Coronary artery (tissue), 2 donors: Measurements from ENCODE around the gene TEAD1.

Experiments used
- DNase-seq: peaks from one replicate; pipeline ENCODE4 v3.0.0-alpha.2; 2017; ENCODE audit warnings: low spot score
- H3K27ac ChIP-seq, 2 donors: fragments of 200-600 bp; sonication (generic); one replicate each; pipeline ENCODE4 v1.5.1; 2016 to 2019
- H3K4me3 ChIP-seq: fragments of 200-600 bp; sonication (generic); 2 replicates; pipeline ENCODE4 v1.5.1; 2016; ENCODE audit warnings: mild to moderate bottlenecking, moderate library complexity
- TF ChIP-seq, protein P1 (sequence below): fragments of 200-600 bp; sonication (generic); IDR thresholded peaks from one replicate; pipeline ENCODE4 v1.5.1; 2019; ENCODE audit warnings: antibody characterized with exemption

Gene TEAD1

DNA sequence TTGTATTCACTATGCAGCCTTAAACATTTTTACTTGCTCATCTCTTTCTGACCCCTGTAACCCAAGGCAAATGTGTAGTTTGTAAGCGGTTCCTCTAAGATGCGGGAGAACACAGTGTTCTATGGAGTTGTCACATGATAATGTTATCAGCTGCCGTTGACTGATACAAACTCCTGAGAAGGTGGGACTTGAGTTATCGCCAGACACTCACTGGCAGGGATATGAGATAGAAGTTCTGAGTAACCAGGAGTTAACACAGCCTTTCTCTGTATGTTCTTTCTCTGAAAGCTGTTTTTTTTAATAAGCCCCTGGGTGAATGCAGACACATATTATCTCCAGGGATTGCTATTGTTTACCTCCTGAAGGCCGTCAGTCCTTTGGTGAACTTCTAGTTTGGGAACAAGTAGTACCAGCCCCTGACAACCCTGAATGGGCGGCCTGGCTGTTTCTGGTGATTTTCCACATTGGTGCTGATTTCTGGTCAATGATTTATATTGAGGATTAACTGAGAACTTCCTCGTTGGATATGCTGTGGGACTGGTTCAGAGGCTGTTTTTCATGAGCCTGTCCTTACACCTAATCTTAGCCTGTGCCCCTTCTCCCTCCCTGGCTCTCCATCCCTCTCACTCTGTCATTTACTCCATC, 179.6 kb downstream of the TEAD1 start:
- no peak overlapping the region for H3K27ac ChIP-seq
- DNase-seq, result no peak

DNA sequence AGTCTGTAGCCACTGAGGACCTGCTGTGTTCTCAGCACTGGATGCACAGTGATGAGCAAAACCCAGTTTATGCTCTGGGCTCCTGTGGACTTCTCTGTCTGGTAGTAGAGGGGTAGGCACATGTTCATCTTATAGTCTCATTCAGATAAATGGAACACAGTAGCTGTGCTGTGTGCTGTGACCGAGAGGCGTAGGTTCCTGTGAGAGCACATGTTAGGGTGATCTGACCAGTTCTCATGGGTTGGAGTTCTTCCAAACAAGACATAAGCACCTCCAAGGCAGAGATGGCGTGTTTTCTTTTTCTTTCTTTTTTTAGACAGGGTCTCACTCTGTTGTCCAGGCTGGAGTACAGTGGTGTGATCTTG, 180.1 kb downstream of the TEAD1 start:
- DNase-seq, result no peak
- Histone ChIP-seq H3K4me3 (no peak overlapping the region), H3K27ac (no peak overlapping the region)
- TF ChIP-seq, protein P1, sequence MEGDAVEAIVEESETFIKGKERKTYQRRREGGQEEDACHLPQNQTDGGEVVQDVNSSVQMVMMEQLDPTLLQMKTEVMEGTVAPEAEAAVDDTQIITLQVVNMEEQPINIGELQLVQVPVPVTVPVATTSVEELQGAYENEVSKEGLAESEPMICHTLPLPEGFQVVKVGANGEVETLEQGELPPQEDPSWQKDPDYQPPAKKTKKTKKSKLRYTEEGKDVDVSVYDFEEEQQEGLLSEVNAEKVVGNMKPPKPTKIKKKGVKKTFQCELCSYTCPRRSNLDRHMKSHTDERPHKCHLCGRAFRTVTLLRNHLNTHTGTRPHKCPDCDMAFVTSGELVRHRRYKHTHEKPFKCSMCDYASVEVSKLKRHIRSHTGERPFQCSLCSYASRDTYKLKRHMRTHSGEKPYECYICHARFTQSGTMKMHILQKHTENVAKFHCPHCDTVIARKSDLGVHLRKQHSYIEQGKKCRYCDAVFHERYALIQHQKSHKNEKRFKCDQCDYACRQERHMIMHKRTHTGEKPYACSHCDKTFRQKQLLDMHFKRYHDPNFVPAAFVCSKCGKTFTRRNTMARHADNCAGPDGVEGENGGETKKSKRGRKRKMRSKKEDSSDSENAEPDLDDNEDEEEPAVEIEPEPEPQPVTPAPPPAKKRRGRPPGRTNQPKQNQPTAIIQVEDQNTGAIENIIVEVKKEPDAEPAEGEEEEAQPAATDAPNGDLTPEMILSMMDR, result no peak

More for the DNA sequence above, 179.6 kb downstream of the TEAD1 start:
- TF ChIP-seq, protein P1, result no peak
- H3K4me3 ChIP-seq, result no peak overlapping the region

DNA sequence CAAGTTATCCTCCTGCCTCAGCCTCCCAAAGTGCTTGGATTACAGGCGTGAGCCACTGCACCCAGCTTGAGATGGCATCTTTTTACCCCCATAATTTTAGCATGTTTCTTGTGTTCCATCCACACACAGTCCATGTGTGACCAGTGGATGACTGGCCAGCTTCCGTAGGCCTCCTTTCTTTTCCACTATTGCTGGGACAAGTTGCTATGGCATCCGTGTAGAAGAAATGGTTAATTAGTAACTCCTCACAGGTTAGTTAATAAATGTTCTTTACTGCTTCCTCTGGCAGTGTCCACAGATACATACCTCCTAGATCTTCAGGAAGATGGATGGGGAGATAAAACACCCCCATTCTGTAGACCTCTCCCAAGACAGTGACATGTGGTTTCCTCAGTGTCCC, 180.6 kb downstream of the TEAD1 start:
- DNase-seq, result no peak
- Histone ChIP-seq H3K27ac (no peak overlapping the region), H3K4me3 (no peak overlapping the region)
- TF ChIP-seq, protein P1, result no peak

DNA sequence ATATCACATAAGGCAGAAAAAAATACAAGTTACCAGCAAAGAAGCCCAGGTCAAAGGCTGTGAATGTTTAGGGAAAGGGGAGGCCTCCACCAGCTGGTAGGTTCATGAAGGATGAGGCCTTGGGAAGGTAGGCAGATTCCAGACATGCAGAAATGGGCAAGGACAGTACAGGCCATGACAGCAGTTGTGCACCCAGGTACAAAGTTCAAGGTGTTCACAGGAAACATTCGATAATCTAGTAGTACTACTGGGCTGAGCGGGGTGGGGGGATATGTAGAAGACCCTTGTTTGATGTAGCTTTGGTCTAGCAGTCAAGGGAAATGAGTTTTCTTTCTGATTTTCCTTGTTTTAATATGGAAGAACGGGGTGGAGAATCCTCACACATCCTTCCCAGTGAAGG, 182.1 kb downstream of the TEAD1 start:
- no peak overlapping the region for H3K27ac ChIP-seq
- no peak overlapping the region for H3K4me3 ChIP-seq
- TF ChIP-seq, protein P1, result no peak
- DNase-seq, result no peak

DNA sequence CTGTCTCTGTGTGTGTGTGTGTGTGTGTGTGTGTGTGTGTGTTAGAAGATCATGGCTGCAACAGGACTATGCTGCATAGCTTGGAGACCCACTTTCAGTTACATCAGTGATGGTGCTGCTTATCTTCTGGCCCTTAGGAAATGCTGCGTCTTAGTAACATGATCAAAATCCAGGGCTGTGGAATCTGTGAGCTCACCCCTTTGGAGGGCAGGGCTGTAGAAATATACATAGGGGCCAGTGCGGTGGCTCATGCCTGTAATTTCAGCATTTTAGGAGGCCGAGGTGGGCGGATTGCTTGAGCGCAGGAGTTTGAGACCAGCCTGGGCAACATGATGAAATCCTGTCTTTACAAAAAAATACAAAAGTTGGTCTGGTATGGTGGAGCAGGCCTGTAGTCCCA, 183.4 kb downstream of the TEAD1 start:
- TF ChIP-seq, protein P1, result no peak

DNA sequence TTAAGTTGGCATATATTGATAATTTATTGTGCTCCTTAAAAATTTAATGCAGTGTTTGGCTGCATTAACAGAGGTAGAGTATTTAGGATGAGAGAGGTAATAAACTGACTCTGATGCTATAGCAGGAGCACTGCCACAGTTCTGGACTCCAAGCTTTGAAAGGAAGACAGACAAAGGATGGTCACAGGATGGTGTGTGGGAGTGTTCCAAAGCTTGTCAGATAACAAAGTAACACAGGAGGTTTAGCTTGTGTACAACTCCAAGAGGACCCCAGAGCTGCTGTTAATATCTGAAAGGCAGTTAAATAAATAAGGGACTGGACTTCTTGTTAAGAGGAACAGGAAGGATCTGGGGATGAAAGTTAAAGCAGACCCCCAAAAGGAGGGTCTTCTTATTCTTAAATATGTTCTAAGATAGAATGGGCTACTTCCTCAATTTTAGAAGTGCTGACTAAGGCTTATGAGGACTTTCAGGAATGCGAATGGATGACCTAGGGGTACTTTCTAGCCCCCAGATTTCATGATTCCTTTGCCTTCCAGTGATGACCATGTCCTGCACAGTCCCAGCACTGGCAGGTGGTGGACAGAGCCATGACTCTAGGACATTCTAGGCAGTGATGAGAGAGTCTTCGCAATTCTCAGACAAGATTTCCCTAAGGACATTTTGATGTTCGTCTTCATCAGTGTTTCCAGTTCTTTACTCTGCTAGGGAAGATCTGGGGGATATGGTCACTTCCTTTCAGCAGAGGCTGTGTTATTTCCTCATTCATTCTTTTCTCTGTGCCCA, 185.8 kb downstream of the TEAD1 start:
- TF ChIP-seq, protein P1, result no peak
- DNase-seq, result no peak
- Histone ChIP-seq H3K4me3 (no peak overlapping the region), H3K27ac (no peak overlapping the region)

More for the DNA sequence above, 183.4 kb downstream of the TEAD1 start:
- Histone ChIP-seq H3K27ac (no peak overlapping the region), H3K4me3 (no peak overlapping the region)
- DNase-seq, result no peak

DNA sequence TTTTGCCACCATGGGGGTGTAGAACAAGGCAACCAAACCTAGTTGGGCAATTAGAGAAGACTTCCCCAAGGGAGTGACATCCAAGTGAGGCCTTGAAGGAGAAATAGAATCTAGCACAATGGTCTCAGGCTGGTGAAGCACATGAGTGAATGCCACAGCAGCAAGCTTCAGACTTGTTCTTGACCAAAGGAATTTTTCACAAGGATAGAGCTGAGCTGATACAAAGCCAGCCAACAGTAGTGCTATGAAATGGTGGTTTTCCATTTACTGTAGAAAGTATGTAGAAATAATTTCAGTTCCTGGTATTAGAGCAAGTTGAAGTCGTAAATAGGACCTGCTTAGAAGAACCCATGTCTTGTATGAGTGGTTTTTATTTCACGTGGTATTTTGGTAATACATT, 186.6 kb downstream of the TEAD1 start:
- H3K4me3 ChIP-seq, result no peak overlapping the region
- TF ChIP-seq, protein P1, result no peak
- DNase-seq, result no peak
- no peak overlapping the region for H3K27ac ChIP-seq
